Transverse colon (tissue), 4 donors: ENCODE data around the gene FLAD1. TPM values are rescaled to one million over a fixed set of nuclear protein-coding genes. Genes with fewer than 3 reads are reported as not detected.

Source experiments
- DNase-seq: peaks from one replicate; pipeline ENCODE4 v3.0.0-alpha.2; 2019
- H3K27ac ChIP-seq, 4 donors: fragments of 200-600 bp; sonication (generic); 2 replicates each; pipeline ENCODE4 v1.5.1; 2016 to 2018; ENCODE audit warnings: inconsistent platforms in 4 of 4
- H3K27me3 ChIP-seq: fragments of 200-600 bp; sonication (generic); 2 replicates; pipeline ENCODE4 v1.5.1; 2017; ENCODE audit warnings: inconsistent platforms
- H3K36me3 ChIP-seq, 4 donors: fragments of 200-600 bp; sonication (generic); 2 replicates each; pipeline ENCODE4 v1.5.1; 2017 to 2019; ENCODE audit warnings: inconsistent platforms in 4 of 4
- H3K4me1 ChIP-seq, 4 donors: fragments of 200-600 bp; sonication (generic); 2 replicates each; pipeline ENCODE4 v1.5.1; 2017 to 2020; ENCODE audit warnings: inconsistent platforms in 4 of 4
- H3K4me3 ChIP-seq, 4 donors: fragments of 200-600 bp; sonication (generic); 1 replicate in 1 of 4; 2 replicates in 3 of 4; pipeline versions ENCODE4 v1.5.1 to v1.6.1; 2017 to 2019; ENCODE audit warnings: inconsistent platforms in 4 of 4
- H3K9me3 ChIP-seq, 2 donors: fragments of 200-600 bp; sonication (generic); 2 replicates each; pipeline ENCODE4 v1.5.1; 2017 to 2019; ENCODE audit warnings: inconsistent platforms in 2 of 2
- EP300 ChIP-seq: sonication (generic); formaldehyde crosslinking; IDR thresholded peaks from one replicate; pipeline ENCODE4 v1.6.1; 2017; ENCODE audit warnings: antibody characterized with exemption, low read depth
- POLR2A ChIP-seq: fragments of 450-650 bp; IDR thresholded peaks from one replicate; pipeline ENCODE4 v1.6.1; 2016; ENCODE audit warnings: antibody characterized with exemption, mild to moderate bottlenecking, moderate library complexity
- POLR2AphosphoS5 ChIP-seq, 3 donors: sonication (generic); formaldehyde crosslinking; IDR thresholded peaks; one replicate each; pipeline ENCODE4 v1.6.1; 2016; ENCODE audit warnings: antibody characterized with exemption in 3 of 3
- WGBS, 2 donors: methylation state at CpG; one replicate each; pipeline ENCODE4 v1.1.5; 2018; ENCODE audit warnings: low coverage in 1 of 2; 5-methylcytosine and 5-hydroxymethylcytosine counted together
- in situ Hi-C, 4 donors: fragments of 200-750 bp; cut with MboI; loops; one replicate each; pipeline versions ENCODE4 v1.15.0 to v1.15.1; 2017; ENCODE audit warnings: low sequenced_read_pairs in 3 of 4, low pct_ligation_motif_present in 1 of 4, low pct_unique_long_range_greater_than_20kb in 1 of 4
- intact Hi-C: fragments of 100-400 bp; cut with DNase I; formaldehyde crosslinking; loops from one replicate; pipeline ENCODE4 v1.15.1; 2023; ENCODE audit warnings: low total_unique reads
- total RNA-seq, 4 donors: library from RNA; depleted of rRNA; stranded (reverse); fragments of >200 nt; gene quantifications; one replicate each; pipeline ENCODE4 v1.1.0, GENCODE V29; 2016
- TF ChIP-seq, protein P1 (sequence below), 5 experiments: fragments of 200-600 bp in 3 of 5; fragments of 450-650 bp in 2 of 5; sonication (generic) in 3 of 5; IDR thresholded peaks; 1 replicate in 2 of 5; 2 replicates in 3 of 5; pipeline ENCODE4 v1.5.1; 2016 to 2017; ENCODE audit warnings: antibody characterized with exemption in 5 of 5, inconsistent platforms in 3 of 5, mild to moderate bottlenecking in 2 of 5, moderate library complexity in 1 of 5

The FLAD1 gene
- total RNA-seq, 4 donors from 2014 or later = 32.7 to 42.4 (median 36.0) TPM

DNA sequence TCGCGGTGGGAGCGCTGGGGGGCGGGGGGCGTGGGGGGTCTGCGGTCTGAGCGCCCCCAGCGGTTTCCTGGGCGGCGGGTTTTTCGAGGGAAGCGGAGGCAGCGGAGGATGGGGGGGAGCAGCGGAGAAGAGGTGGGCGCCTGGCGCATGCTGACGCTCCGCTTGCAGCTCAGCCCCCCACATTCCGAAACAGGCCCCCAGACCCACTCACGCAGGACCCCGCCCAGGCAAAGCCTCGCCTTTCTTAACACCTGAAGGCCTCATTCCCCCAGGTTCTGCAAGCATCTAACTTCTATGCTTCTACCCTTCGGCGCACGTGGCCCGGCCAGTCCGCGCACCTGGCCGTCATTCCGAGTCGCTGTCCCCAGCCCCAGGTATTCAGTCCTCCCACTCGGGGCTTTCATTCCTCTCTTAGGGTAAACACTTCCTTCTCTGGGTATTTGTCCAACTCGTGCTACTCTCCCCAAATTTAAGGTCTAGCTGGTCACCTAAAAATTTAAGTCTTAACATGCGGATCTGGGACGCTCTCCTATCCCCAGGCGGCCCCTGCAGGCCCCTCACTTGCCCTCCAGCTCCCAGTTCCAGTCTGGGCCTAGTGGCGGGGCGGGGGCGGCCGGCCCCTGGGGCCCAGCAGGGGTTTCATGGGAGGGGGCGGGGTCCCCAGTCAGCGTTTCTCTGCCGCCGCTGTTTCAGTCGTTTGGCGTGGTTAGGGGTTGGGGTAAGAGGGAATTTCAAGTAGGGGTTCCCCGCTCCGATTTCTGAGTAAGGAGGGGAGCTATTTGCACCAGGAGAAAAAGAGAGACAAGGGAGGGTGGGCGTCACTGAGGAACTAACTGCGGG lies 16.6 kb downstream of the FLAD1 start:
- no peaks in the 10 kb centered on the region for H3K9me3 ChIP-seq
- H3K36me3 ChIP-seq = no peaks in the 10 kb centered on the region
- 6% methylated on average over 3 to 45 of the region's 50 CpGs for WGBS, 2 donors
- TF ChIP-seq, protein P1, sequence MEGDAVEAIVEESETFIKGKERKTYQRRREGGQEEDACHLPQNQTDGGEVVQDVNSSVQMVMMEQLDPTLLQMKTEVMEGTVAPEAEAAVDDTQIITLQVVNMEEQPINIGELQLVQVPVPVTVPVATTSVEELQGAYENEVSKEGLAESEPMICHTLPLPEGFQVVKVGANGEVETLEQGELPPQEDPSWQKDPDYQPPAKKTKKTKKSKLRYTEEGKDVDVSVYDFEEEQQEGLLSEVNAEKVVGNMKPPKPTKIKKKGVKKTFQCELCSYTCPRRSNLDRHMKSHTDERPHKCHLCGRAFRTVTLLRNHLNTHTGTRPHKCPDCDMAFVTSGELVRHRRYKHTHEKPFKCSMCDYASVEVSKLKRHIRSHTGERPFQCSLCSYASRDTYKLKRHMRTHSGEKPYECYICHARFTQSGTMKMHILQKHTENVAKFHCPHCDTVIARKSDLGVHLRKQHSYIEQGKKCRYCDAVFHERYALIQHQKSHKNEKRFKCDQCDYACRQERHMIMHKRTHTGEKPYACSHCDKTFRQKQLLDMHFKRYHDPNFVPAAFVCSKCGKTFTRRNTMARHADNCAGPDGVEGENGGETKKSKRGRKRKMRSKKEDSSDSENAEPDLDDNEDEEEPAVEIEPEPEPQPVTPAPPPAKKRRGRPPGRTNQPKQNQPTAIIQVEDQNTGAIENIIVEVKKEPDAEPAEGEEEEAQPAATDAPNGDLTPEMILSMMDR (IDR thresholded peaks at IDR 0.05) = no peak
- TF ChIP-seq POLR2A (no peak), POLR2AphosphoS5 (IDR thresholded peaks at IDR 0.05) (peak in 1 of 3 donors; percentile 20), EP300 (no peak)
- peak; percentile 70 for DNase-seq
- in situ Hi-C loops (no loop called here), intact Hi-C loops (loop anchor here (5.0 kb wide), 1 partner anchor 32 kb away; no protein-coding TSS in a partner anchor)
- no peaks in the 10 kb centered on the region for H3K27me3 ChIP-seq
- H3K4me3 ChIP-seq = peak overlapping the region; percentile 66 to 90 (median 79)
- H3K4me1 ChIP-seq = peaks cover 19 to 29% (median 27%) of the 10 kb centered on the region in 4 donors
- H3K27ac ChIP-seq = peak overlapping the region; percentile 96 to 100 (median 98)

DNA sequence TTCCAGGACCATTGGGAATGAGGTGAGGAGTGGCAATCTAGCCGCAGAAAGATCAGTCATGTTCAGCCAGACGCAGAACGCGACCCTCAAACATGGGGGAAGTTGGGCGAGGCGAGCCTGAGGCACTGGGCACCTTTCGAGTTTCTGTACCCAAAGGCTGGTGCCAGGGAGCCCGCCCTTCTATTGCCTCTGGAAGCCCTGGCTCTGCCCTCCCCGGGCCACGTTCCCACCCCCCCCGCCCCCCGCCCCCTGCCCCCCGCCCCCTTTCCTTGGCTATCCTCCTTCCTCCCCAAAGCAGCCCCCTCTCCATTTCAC lies 17.2 kb downstream of the FLAD1 start:
- in situ Hi-C loops = no loop called here
- Histone ChIP-seq H3K4me1 (peaks cover 23 to 34% (median 32%) of the 10 kb centered on the region in 4 donors), H3K36me3 (no peaks in the 10 kb centered on the region), H3K9me3 (no peaks in the 10 kb centered on the region), H3K4me3 (peak overlapping the region; percentile 66 to 90 (median 79)), H3K27ac (peak overlapping the region; percentile 96 to 100 (median 98)), H3K27me3 (no peaks in the 10 kb centered on the region)
- WGBS, 2 donors = 0% methylated on average over 13 of the region's 13 CpGs; no CpG with 5 or more reads in 1 of the 2 donors
- intact Hi-C loops = loop anchor here (5.0 kb wide), 1 partner anchor 33 kb away; no protein-coding TSS in a partner anchor
- DNase-seq = peak; percentile 57
- no peak for TF ChIP-seq POLR2A
- no peak for TF ChIP-seq EP300
- TF ChIP-seq, protein P1 (IDR thresholded peaks at IDR 0.05) = no peak
- no peak for TF ChIP-seq POLR2AphosphoS5 (IDR thresholded peaks at IDR 0.05)

- Histone ChIP-seq H3K4me3 (peak overlapping the region; percentile 66 to 90 (median 79)), H3K9me3 (no peaks in the 10 kb centered on the region), H3K27me3 (no peaks in the 10 kb centered on the region), H3K36me3 (no peaks in the 10 kb centered on the region), H3K4me1 (peaks cover 28 to 38% (median 36%) of the 10 kb centered on the region in 4 donors), H3K27ac (peak overlapping the region; percentile 96 to 100 (median 98))
- in situ Hi-C loops (no loop called here), intact Hi-C loops (loop anchor here (5.0 kb wide), 1 partner anchor 34 kb away; no protein-coding TSS in a partner anchor)
- TF ChIP-seq EP300 = peak; percentile 93
- TF ChIP-seq, protein P1 (IDR thresholded peaks at IDR 0.05) = peak in 2 of 5 experiments; percentile 37 to 43
- TF ChIP-seq POLR2A = peak; percentile 90
- TF ChIP-seq POLR2AphosphoS5 (IDR thresholded peaks at IDR 0.05) = peak; percentile 72 to 94 (median 91)
- peak; percentile 97 for DNase-seq
- 1% methylated on average over 28 of the region's 43 CpGs; no CpG with 5 or more reads in 1 of the 2 donors for WGBS, 2 donors
Measured at GRCh38 chr1:155000726-155001424, 17.7 kb downstream of the FLAD1 start.

DNA sequence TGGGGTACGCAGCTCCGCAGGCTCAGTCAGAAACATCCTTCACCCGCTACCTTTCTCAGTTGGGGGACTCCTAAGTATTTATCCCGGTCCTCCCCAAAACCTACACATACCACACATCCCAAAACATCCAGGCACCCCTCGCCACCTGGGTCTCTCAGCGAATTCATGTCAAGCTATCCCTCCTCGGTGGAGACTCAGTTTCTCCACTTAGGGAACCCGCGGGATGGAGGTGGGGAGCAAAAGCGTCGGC lies 18.2 kb downstream of the FLAD1 start:
- 0% methylated on average over 11 of the region's 11 CpGs; no CpG with 5 or more reads in 1 of the 2 donors for WGBS, 2 donors
- no peaks in the 10 kb centered on the region for H3K27me3 ChIP-seq
- H3K27ac ChIP-seq = peak overlapping the region; percentile 96 to 100 (median 98)
- intact Hi-C loops (loop anchor here (5.0 kb wide), 1 partner anchor 34 kb away; no protein-coding TSS in a partner anchor), in situ Hi-C loops (no loop called here)
- H3K4me1 ChIP-seq = peaks cover 33 to 43% (median 41%) of the 10 kb centered on the region in 4 donors
- H3K9me3 ChIP-seq = no peaks in the 10 kb centered on the region
- DNase-seq = no peak
- peak overlapping the region; percentile 66 to 90 (median 79) for H3K4me3 ChIP-seq
- TF ChIP-seq POLR2AphosphoS5 (IDR thresholded peaks at IDR 0.05) = no peak
- TF ChIP-seq, protein P1 (IDR thresholded peaks at IDR 0.05) = no peak
- no peak for TF ChIP-seq EP300
- TF ChIP-seq POLR2A = no peak
- H3K36me3 ChIP-seq = no peaks in the 10 kb centered on the region
